IgD-negative memory B cell (primary cell): Measurements from ENCODE around the gene G6PC3. TPM values are rescaled to one million over a fixed set of nuclear protein-coding genes. Genes with fewer than 3 reads are reported as not detected.
"Not testable (repeated sequence)": the region's sequence is repeated elsewhere in the genome, so short reads cannot be mapped to it uniquely, and the experiment has no call there.

Experiments
- H3K27ac Mint-ChIP-seq, 3 donors: one replicate each; pipeline ENCODE4 v1.8.0; 2020 to 2022; ENCODE audit warnings: mild to moderate bottlenecking in 3 of 3, mixed read lengths in 3 of 3, moderate library complexity in 1 of 3
- H3K27me3 Mint-ChIP-seq: one replicate; pipeline ENCODE4 v1.8.0; 2021; ENCODE audit warnings: mixed read lengths
- H3K36me3 Mint-ChIP-seq: one replicate; pipeline ENCODE4 v1.8.0; 2020; ENCODE audit warnings: mild to moderate bottlenecking, mixed read lengths
- H3K4me1 Mint-ChIP-seq, 3 donors: one replicate each; pipeline ENCODE4 v1.8.0; 2020 to 2022; ENCODE audit warnings: mixed read lengths in 3 of 3, mild to moderate bottlenecking in 1 of 3
- H3K4me3 Mint-ChIP-seq, 4 donors: one replicate each; pipeline ENCODE4 v1.8.0; 2020 to 2022; ENCODE audit warnings: mild to moderate bottlenecking in 4 of 4, mixed read lengths in 4 of 4, moderate library complexity in 3 of 4
- H3K9me3 Mint-ChIP-seq, 3 donors: one replicate each; pipeline ENCODE4 v1.8.0; 2020 to 2021; ENCODE audit warnings: mixed read lengths in 3 of 3, mild to moderate bottlenecking in 1 of 3
- polyA plus RNA-seq: library from polyadenylated mRNA; unstranded; fragments of 300-500 nt; fragmentation: Illumina TruSeq; gene quantifications from one replicate; pipeline ENCODE4 v1.2.3, GENCODE V29; 2021

The G6PC3 gene
- polyA plus RNA-seq, 1 donor from 2014 or later: 22.5 TPM

DNA sequence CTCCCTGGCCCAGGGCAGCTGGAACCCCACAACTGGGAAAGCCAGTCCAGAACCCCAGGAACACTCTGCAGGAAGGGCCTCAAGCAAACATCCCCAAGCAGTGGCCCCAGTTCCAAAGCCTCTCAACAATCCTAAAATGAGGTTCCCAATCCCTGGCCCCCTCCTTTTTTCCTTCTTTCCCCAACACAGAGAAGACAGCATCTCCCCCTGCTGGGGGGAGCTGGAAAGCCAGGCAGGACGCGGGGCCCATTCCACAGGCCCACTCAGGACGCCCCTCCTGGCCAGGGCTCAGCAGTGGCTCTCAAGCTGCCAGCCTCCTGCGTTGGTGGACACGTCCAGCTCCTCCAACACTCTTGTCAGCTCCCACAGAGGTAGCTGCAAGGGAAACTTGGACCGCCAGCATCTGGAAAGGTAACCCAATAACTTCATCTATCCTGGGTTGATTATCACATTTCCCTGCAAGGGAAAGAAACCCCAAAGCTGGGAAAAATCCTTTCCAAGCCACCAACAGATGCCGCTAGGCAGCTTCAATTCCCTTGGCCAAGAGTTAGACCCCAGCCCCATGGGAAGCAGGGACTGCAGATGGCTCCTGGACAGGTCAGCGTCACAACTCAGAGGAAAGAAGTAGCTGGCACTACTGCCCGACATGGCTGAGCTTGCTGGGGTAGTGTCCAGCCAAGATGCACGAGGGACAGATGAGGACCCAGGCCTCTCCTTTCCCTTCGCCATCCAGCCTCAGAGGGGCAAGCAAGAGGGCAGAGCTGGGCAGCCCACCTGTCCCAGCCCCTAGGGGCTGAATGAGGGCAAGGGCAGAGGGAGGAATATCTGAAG lies 45.3 kb downstream of the G6PC3 start:
- peak overlapping the region in 1 of 3 donors; percentile 79 for H3K27ac Mint-ChIP-seq
- no peaks in the 10 kb centered on the region for H3K36me3 Mint-ChIP-seq
- no peaks in the 10 kb centered on the region for H3K9me3 Mint-ChIP-seq
- H3K4me3 Mint-ChIP-seq: peak overlapping the region in 1 of 4 donors; percentile 7
- H3K27me3 Mint-ChIP-seq: no peaks in the 10 kb centered on the region
- H3K4me1 Mint-ChIP-seq: peaks cover 18 to 41% (median 37%) of the 10 kb centered on the region in 3 donors

DNA sequence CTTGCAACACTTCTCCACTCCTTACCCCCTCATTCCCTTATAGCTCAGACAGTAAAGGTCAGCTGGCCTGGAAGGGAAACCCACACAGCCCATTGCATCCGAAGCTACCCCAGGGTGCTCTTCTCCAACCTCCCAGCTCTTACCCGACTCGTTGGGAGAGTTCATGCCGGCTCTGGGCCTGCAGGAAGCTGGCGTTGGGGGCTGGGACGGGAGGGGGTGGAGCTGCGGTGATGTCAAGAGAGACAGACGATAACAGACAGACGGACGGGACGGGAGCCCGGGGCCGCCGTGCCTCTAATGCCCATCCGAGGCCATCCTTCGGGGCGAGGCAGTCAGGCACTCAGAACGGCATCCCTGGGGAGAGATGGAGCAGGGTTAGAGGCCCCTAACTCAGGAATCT lies 46.8 kb downstream of the G6PC3 start:
- H3K27ac Mint-ChIP-seq: peak overlapping the region in 1 of 3 donors; percentile 79
- H3K27me3 Mint-ChIP-seq: no peaks in the 10 kb centered on the region
- no peaks in the 10 kb centered on the region for H3K9me3 Mint-ChIP-seq
- peaks cover 23 to 42% (median 38%) of the 10 kb centered on the region in 3 donors for H3K4me1 Mint-ChIP-seq
- H3K36me3 Mint-ChIP-seq: peaks cover 1% of the 10 kb centered on the region
- H3K4me3 Mint-ChIP-seq: no peak overlapping the region

DNA sequence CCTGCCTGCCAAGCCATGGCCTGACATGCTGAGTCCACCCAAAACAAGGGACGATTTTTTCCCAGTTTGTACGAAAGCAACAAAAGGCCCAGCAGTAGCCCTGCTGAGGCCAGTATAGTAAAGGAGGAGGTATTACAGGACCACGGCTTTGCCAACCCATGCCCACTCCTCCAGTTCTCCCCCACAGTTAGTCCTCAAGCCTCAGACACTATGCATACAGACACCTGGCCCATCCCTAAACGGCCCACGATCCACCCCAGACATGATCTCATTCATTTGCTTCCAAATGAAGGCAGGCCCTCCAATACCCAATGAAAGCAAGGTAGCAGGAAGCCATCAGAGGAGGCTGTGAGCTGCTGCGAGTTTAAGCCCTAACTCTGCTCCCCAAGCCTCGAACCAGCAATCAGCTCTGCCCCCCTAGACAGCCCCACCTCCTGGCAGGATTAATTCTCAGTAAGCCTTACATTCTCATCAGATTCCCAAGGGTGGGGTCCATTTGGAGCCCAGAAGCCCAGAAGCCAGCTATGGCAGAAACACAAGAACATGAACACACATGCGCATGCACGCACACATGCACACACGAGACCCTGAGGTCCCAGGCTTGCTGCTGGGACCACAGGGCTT lies 48.0 kb downstream of the G6PC3 start:
- H3K27me3 Mint-ChIP-seq: no peaks in the 10 kb centered on the region
- peaks cover 25 to 40% (median 35%) of the 10 kb centered on the region in 3 donors for H3K4me1 Mint-ChIP-seq
- H3K36me3 Mint-ChIP-seq: peaks cover 1% of the 10 kb centered on the region
- peak overlapping the region in 2 of 3 donors; percentile 3 to 66 for H3K27ac Mint-ChIP-seq
- no peaks in the 10 kb centered on the region for H3K9me3 Mint-ChIP-seq
- peak overlapping the region in 2 of 4 donors; percentile 13 to 59 for H3K4me3 Mint-ChIP-seq

DNA sequence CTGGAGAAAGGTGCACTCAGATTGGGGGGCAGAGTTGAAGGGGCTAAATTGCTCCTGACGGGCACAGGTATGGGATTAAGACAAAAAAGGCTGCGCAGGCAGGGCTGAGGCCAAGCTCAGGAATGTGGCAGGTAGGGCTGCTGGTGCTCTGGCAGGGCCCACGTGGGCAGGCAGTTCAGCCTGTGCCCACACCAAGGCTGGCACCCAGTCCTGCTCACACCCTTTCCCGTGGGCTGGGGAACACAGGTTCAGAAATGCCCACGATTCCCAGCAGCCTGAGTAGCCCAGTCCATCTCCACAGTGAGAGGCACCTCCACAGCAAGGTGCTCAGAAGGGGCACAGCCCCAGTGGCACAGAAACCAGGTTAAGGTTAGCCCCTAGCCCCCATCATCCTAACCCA lies 48.5 kb downstream of the G6PC3 start:
- Mint-ChIP-seq H3K4me3 (peak overlapping the region in 2 of 4 donors; percentile 48 to 60), H3K27ac (peak overlapping the region in 1 of 3 donors; percentile 78)

DNA sequence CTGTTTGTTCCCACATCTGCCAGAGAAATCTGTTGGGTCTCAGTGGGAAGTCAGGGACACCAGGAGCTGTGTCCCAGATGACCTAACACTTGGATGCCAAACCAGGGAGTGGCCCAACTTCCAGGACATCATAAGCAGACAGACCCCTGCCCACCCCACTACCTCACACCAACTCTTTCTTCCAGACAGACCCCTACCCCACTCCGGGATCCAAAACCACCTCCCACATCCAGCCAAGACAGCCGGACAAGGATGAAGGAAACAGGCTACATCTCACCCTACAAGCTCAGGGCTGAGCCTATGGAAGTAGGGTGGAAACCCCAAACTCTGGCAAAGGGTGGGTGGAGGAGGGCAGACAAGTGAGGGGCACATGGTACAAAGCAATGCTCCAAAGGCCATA lies 49.3 kb downstream of the G6PC3 start:
- Mint-ChIP-seq H3K36me3 (peaks cover 1% of the 10 kb centered on the region), H3K27ac (peak overlapping the region in 1 of 3 donors; percentile 78), H3K4me3 (peak overlapping the region in 3 of 4 donors; percentile 21 to 68 (median 68)), H3K27me3 (no peaks in the 10 kb centered on the region), H3K4me1 (peaks cover 31 to 40% (median 37%) of the 10 kb centered on the region in 3 donors), H3K9me3 (no peaks in the 10 kb centered on the region)

More for the DNA sequence above, 48.5 kb downstream of the G6PC3 start:
- Mint-ChIP-seq H3K4me1 (peaks cover 29 to 37% (median 34%) of the 10 kb centered on the region in 3 donors), H3K36me3 (peaks cover 1% of the 10 kb centered on the region), H3K27me3 (no peaks in the 10 kb centered on the region), H3K9me3 (no peaks in the 10 kb centered on the region)

DNA sequence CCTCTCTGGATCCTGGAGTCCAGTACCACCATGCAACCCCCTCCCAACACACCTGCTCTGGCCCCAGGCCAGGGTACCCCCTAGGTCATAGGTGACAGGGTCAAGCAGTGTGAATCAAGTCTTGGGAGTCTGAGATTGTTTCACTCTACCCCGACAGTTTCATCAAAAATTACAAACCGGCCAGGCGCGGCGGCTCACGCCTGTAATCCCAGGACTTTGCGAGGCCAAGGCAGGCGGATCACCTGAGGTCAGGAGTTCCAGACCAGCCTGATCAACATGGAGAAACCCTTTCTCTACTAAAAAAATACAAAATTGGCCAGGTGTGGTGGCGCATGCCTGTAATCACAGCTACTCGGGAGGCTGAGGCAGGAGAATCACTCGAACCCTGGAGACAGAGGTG lies 49.7 kb downstream of the G6PC3 start:
- Mint-ChIP-seq H3K27ac (peak overlapping the region in 1 of 3 donors; percentile 78), H3K4me1 (peaks cover 31 to 40% (median 32%) of the 10 kb centered on the region in 3 donors)
- not testable (repeated sequence) for H3K36me3 Mint-ChIP-seq

DNA sequence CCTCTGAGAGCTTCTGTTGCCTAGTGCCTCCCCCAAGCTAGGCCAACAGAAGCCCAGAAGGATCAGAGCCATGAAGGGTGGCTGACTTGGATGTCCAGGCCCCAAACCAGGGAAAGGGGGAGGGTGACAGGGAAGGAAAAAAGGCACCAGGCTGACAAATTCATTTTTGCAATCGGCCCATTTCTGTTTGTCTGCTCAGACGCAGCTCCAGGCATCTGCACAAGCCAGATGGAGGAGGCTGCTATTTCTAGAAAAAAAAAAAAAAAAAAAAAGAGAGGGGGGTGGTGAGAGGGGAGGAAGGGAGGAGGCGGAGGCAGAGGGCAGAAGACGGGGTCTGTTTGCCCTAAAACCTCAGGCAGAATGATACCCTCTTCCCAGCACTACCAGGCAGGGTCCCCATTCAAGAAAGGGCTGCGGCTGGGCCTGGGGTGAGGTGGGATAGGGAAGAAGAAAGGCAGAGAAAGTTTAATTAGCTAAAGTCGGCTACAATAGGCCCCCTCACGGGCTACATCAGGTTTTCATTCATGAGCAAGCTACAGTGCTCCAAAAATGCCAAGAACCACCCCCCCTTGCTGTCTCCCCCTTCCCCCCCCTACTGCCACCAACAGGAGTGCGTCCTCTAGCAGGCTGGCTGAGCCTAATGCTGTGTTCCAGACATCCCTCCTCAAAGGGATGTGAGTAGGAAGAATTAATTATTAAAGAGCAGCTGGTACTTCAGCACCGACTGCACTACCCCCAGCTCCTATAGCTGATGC lies 50.5 kb downstream of the G6PC3 start:
- Mint-ChIP-seq H3K4me3 (peak overlapping the region in 3 of 4 donors; percentile 8 to 89 (median 80)), H3K9me3 (no peaks in the 10 kb centered on the region), H3K36me3 (peaks cover 1% of the 10 kb centered on the region), H3K4me1 (peaks cover 27 to 40% (median 29%) of the 10 kb centered on the region in 3 donors), H3K27ac (peak overlapping the region in 2 of 3 donors; percentile 91), H3K27me3 (no peaks in the 10 kb centered on the region)

More for the DNA sequence above, 49.7 kb downstream of the G6PC3 start:
- not testable (repeated sequence) for H3K27me3 Mint-ChIP-seq, H3K9me3 Mint-ChIP-seq
- H3K4me3 Mint-ChIP-seq: peak overlapping the region in 3 of 4 donors; percentile 61 to 68 (median 68)

DNA sequence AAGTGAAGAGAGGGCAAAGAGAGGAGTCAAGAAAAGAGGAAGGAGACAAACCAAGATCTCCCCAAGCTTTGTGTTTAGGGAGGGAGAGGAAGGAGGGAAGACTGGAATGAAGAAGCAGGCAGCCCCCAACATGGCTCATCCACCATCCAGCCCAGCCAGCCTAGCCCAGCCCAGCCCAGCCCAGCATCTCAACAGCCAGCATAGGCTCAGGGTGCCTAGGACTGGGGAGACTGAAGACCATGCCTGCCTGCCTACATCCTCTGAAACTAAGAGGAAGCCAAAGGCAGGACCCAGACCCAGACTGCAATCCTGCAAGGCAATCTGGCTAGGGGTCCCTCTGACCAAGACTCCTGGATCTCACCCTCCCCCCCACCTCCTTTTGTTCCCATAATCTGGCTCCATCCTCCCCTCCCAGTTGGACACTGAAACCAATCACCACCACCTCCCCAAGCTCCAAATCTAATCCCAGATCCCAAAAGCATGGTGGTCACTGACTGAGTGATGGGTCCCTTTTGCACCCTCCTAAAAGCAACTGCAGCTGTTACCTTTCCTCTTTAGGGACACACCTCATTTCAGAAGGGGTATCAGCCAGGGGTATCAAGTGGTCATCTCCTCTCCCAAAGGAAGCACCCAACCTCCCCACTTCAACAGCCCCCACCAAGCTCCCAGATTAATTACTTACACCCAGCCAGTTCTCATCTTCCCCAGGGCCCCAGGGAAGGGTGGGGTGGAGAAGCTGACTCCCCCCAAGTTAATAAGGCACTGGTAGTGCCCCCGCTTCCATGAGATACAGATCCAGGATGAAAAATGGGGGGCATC lies 51.7 kb downstream of the G6PC3 start:
- Mint-ChIP-seq H3K4me3 (peak overlapping the region; percentile 89 to 99 (median 96)), H3K27me3 (no peaks in the 10 kb centered on the region), H3K9me3 (no peaks in the 10 kb centered on the region), H3K4me1 (peaks cover 26 to 34% (median 27%) of the 10 kb centered on the region in 3 donors), H3K36me3 (peaks cover 1% of the 10 kb centered on the region), H3K27ac (peak overlapping the region; percentile 91 to 94 (median 91))

DNA sequence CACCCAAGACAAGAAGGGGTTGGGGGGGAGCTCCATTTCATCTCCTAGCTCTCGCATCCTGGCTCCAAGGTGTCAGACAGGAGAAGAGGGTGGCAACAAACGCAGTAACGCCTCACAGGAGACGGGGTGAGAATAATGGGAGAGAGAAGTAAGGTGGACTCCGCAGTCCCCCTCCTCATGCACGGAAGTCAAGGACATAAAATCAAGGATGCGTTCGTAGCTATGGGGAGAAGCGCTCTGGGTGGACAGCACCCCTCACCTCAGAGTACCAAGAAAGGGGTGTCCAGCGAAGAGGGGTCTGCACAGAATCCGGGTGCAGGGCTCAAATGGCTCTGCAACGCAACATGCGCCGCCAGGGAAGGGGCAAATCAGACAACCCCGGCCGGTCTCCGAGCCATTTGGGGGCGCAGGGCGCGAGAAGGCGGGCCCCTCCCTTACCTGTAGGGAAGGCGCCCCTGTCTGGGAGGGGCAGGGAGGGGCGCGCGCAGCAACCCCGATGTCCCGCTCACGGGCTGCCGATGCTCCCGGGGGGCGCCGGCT lies 52.4 kb downstream of the G6PC3 start:
- no peaks in the 10 kb centered on the region for H3K27me3 Mint-ChIP-seq
- no peaks in the 10 kb centered on the region for H3K9me3 Mint-ChIP-seq
- H3K4me3 Mint-ChIP-seq: peak overlapping the region; percentile 89 to 99 (median 96)
- H3K36me3 Mint-ChIP-seq: peaks cover 1% of the 10 kb centered on the region
- peak overlapping the region; percentile 87 to 94 (median 91) for H3K27ac Mint-ChIP-seq
- peaks cover 26 to 34% (median 27%) of the 10 kb centered on the region in 3 donors for H3K4me1 Mint-ChIP-seq

DNA sequence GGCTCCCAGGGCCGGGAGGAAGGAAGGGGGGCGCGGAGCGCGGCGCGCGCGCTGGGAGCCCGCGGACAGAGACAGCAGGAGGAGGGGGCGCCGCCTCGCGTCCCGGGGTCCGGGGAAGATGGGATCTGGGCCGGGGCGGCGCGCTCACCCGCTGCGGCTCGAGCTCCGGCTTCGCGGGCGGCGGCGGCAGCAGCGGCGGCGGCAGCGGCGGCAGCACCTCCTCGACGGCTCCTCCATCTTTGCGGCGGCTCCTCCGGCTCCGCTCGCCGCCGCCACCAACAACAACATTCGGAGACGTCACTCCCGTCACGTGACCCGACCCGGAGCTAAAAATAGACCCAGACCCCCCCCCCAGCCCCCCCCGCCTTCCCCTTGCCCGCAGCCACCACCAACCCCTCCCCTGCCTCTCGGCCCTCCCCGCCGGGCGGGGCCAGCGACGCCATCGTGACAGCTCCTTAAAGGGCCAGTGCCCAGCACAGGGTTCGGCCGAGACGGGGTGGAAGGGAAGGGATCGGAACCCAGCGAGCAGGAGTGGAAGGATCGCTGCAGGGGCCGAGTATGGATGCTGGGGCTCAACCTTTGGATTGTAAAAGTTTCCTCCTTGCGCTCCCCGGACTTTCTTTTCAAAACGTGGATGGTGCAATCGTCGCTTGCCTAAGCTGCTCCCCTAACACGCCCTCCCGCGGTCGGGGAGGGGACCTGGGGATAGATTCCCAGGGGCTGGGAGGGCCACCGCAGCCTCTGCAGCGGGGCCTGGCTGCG lies 53.0 kb downstream of the G6PC3 start, which contains the start of gene HDAC5:
Gene HDAC5, minus strand, starts transcription at position 286 of the 762 bp plus-strand sequence. CDS start 6,126 bp downstream, outside the sequence.
- Mint-ChIP-seq H3K9me3 (no peaks in the 10 kb centered on the region), H3K4me3 (peak within 1 kb of the TSS; percentile 89 to 99 (median 96)), H3K36me3 (peaks cover 1% of the 10 kb centered on the region), H3K4me1 (peaks cover 22 to 29% (median 27%) of the 10 kb centered on the region in 3 donors), H3K27ac (peak within 1 kb of the TSS; percentile 91 to 96 (median 94)), H3K27me3 (no peaks in the 10 kb centered on the region)

DNA sequence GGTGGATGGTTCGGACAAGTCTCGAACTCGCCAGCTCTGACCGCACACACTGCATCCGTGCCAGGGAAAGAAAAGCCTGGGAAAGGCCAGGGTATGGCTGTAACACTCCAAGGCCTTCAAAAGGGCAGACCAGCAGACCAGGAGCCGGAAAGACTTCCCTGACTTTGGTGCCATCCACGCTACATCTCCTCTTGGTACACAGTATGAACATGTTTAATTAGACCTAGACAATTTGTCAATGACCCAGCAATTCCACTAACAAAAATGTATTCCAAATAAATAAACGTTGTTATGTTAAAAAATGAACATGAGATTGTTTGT lies 53.5 kb downstream of the G6PC3 start:
- peak overlapping the region; percentile 91 to 96 (median 94) for H3K27ac Mint-ChIP-seq
- H3K4me3 Mint-ChIP-seq: peak overlapping the region; percentile 89 to 99 (median 96)
- peaks cover 18 to 27% (median 26%) of the 10 kb centered on the region in 3 donors for H3K4me1 Mint-ChIP-seq
- H3K27me3 Mint-ChIP-seq: no peaks in the 10 kb centered on the region
- no peaks in the 10 kb centered on the region for H3K9me3 Mint-ChIP-seq
- H3K36me3 Mint-ChIP-seq: peaks cover 1% of the 10 kb centered on the region
